ENCODE data around the gene PAQR6. TPM values are rescaled to one million over a fixed set of nuclear protein-coding genes. Genes with fewer than 3 reads are reported as not detected.

PAQR6 gene
- total RNA-seq, 4 donors from 2014 or later: 0.63 to 2.3 (median 1.3) TPM

DNA sequence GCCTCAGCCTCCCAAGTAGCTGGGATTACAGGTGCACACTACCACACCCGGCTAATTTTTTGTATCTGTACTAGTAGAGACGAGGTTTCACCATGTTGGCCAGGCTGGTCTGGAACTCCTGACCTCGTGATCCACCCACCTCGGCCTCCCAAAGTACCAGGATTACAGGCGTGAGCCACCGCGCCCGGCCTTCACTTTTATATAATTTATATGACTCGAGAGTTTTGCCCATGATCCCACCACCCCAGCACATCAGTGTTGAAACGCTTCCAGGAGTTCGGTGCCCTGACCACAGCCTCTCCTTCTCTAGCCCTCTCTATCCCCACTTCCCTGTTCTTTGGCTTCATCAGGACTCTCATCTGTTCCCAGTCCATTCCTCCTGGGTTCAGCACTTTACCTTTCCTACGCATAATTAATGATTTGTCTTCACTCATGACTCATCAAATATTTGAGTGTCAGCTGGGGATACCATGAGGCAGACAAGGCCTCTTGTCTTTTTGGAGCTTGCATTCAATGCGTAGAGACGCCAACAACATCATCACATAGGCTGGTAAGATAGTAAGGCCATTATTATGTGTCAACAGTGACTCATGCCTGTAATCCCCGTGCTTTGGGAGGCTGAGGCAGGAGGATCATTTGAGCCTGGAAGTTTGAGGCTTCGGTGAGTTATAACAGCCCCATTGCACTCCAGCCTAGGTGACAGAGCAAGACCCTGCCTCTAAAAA is 33.7 kb downstream of the PAQR6 start:
- Histone ChIP-seq H3K4me1 (peaks cover 11 to 29% of the 10 kb centered on the region in 2 donors), H3K27me3 (no peaks in the 10 kb centered on the region), H3K36me3 (peaks cover 5 to 6% of the 10 kb centered on the region in 2 donors), H3K27ac (peak overlapping the region in 2 of 3 donors; percentile 89 to 91), H3K9me3 (no peaks in the 10 kb centered on the region), H3K4me3 (replicated peaks in 1 of 3) (peak overlapping the region in 1 of 3 donors; percentile 45)
- TF ChIP-seq POLR2A (IDR thresholded peaks at IDR 0.05): no peak
- TF ChIP-seq, protein P1, sequence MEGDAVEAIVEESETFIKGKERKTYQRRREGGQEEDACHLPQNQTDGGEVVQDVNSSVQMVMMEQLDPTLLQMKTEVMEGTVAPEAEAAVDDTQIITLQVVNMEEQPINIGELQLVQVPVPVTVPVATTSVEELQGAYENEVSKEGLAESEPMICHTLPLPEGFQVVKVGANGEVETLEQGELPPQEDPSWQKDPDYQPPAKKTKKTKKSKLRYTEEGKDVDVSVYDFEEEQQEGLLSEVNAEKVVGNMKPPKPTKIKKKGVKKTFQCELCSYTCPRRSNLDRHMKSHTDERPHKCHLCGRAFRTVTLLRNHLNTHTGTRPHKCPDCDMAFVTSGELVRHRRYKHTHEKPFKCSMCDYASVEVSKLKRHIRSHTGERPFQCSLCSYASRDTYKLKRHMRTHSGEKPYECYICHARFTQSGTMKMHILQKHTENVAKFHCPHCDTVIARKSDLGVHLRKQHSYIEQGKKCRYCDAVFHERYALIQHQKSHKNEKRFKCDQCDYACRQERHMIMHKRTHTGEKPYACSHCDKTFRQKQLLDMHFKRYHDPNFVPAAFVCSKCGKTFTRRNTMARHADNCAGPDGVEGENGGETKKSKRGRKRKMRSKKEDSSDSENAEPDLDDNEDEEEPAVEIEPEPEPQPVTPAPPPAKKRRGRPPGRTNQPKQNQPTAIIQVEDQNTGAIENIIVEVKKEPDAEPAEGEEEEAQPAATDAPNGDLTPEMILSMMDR (IDR thresholded peaks at IDR 0.05): no peak
- intact Hi-C loops (cut with DNase I): no loop called here
- WGBS, 2 donors: 86 to 88% methylated on average over 16 of the region's 16 CpGs
- no peak for DNase-seq

DNA sequence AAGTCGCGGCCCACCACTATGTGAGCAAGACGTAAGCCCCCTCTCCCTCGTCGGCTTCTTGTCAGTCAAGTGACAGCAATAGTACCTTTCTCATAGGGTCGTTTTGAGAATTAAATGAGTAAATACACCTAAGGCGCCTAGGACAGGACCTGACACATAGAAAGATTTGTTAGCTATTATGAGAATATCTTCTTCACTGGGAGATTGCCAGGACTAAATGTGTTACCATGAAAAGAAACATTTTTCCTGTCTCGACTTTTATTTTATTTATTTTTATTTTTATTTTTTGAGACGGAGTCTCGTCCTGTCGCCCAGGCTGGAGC is 34.3 kb downstream of the PAQR6 start:
- peak overlapping the region; percentile 89 to 92 (median 91) for H3K27ac ChIP-seq
- H3K9me3 ChIP-seq: no peaks in the 10 kb centered on the region
- peaks cover 5 to 6% of the 10 kb centered on the region in 2 donors for H3K36me3 ChIP-seq
- WGBS, 2 donors: 23 to 24% methylated on average over 11 of the region's 11 CpGs
- TF ChIP-seq, protein P1 (IDR thresholded peaks at IDR 0.05): no peak
- no peak for TF ChIP-seq POLR2A (IDR thresholded peaks at IDR 0.05)
- peaks cover 11 to 29% of the 10 kb centered on the region in 2 donors for H3K4me1 ChIP-seq
- H3K4me3 ChIP-seq (replicated peaks in 1 of 3): peak overlapping the region; percentile 7 to 91 (median 45)
- H3K27me3 ChIP-seq: no peaks in the 10 kb centered on the region
- no peak for DNase-seq
- intact Hi-C loops (cut with DNase I): no loop called here

DNA sequence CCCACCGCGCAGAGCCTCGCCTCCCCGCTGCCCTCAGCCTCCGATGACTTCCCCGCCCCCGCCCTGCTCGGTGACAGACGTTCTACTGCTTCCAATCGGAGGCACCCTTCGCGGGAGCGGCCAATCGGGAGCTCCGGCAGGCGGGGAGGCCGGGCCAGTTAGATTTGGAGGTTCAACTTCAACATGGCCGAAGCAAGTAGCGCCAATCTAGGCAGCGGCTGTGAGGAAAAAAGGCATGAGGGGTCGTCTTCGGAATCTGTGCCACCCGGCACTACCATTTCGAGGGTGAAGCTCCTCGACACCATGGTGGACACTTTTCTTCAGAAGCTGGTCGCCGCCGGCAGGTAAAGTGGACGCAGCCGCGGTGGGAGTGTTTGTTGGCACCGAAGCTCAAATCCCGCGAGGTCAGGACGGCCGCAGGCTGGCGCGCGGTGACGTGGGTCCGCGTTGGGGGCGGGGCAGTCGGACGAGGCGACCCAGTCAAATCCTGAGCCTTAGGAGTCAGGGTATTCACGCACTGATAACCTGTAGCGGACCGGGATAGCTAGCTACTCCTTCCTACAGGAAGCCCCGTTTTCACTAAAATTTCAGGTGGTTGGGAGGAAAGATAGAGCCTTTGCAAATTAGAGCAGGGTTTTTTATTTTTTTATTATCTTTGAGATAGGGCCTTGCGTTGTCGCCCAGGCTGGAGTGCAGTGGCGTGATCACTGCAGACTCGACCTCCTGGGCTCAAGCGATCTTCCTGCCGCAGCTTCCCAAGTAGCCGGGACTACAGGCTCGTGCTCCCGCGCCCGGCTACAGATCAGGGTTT is 34.8 kb downstream of the PAQR6 start, which contains the start of gene PMF1:
TSS of gene PMF1 (plus strand) at position 175 of the 811 bp plus-strand sequence. CDS start at position 184, 9 bp downstream.
- TF ChIP-seq POLR2A (IDR thresholded peaks at IDR 0.05): peak in 1 of 2 donors; percentile 79
- TF ChIP-seq, protein P1 (IDR thresholded peaks at IDR 0.05): no peak
- intact Hi-C loops (cut with DNase I): no loop called here
- 0 to 1% methylated on average over 44 to 54 of the region's 61 CpGs for WGBS, 2 donors

DNA sequence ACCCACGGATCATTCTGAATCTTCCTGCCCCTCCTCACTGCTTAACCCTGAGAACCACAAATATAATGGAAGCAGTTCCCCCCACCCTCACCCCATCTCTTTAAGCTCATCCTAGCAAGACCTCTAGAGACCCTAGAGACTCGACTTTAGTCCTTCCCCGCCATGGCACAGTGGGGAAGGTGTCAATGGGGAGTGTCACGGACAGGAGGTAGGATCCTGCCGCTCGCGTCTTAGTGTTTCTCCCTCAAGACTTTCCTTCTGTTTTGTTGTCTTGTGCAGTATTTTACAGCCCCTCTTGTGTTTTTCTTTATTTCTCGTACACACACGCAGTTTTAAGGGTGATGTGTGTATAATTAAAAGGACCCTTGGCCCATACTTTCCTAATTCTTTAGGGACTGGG is 35.7 kb downstream of the PAQR6 start:
- DNase-seq: no peak
- 80 to 83% methylated on average over 9 of the region's 9 CpGs for WGBS, 2 donors
- peak overlapping the region in 1 of 3 donors; percentile 45 for H3K4me3 ChIP-seq (replicated peaks in 1 of 3)
- peak overlapping the region; percentile 89 to 92 (median 91) for H3K27ac ChIP-seq
- H3K4me1 ChIP-seq: peaks cover 11 to 16% of the 10 kb centered on the region in 2 donors
- H3K9me3 ChIP-seq: no peaks in the 10 kb centered on the region
- no peaks in the 10 kb centered on the region for H3K27me3 ChIP-seq
- peaks cover 11 to 13% of the 10 kb centered on the region in 2 donors for H3K36me3 ChIP-seq
- TF ChIP-seq, protein P1 (IDR thresholded peaks at IDR 0.05): no peak
- TF ChIP-seq POLR2A (IDR thresholded peaks at IDR 0.05): no peak
- intact Hi-C loops (cut with DNase I): no loop called here

More for the DNA sequence above, 34.8 kb downstream of the PAQR6 start, which contains the start of gene PMF1:
- H3K9me3 ChIP-seq: no peaks in the 10 kb centered on the region
- peak within 1 kb of the TSS; percentile 89 to 92 (median 91) for H3K27ac ChIP-seq
- no peaks in the 10 kb centered on the region for H3K27me3 ChIP-seq
- peak within 1 kb of the TSS; percentile 7 to 91 (median 45) for H3K4me3 ChIP-seq (replicated peaks in 1 of 3)
- peaks cover 7 to 10% of the 10 kb centered on the region in 2 donors for H3K36me3 ChIP-seq
- DNase-seq: peak; percentile 98 to 99
- H3K4me1 ChIP-seq: peaks cover 11 to 25% of the 10 kb centered on the region in 2 donors

All from thyroid gland (tissue), 4 donors.